ENCODE results near the gene FOXL1. TPM values are rescaled to one million over a fixed set of nuclear protein-coding genes. Genes with fewer than 3 reads are reported as not detected.

Gene FOXL1
- total RNA-seq, 1 experiment from 2014 or later = 9.3 TPM

DNA sequence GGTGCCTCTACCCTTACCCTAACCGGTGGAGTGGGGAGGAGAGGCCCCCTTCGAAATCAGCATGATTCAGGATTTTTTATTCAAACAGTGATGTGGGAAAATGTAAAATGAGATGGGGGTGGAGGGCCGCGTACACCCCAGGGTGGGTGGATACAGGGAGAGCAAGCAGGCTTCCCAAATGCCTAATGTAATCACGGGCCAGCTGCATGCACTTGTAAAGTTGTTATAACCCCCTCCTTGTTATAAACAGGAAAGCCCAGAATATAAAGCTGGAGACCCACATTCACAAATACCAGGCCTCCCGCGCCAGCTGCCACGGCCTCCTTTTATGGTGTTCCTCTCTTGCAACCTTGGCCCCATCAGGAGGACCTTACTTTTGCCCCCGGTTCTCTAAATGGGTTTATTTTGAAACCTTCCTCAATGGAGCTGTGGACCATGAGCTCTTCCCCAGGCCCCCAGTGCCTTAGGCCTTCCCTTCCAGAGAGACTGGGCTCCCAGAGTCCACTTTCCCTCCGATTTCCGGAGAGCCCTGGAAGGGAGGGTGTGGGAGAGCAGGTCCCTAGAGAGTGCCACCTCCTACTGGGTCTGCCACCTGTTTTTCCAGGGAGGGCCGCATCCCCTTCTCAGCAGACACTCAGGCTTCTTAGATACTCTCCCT lies 906 bp upstream of the FOXL1 start:
- DNase-seq (ENCODE audit: low read depth, low spot score) (no peak), ATAC-seq (peak; percentile 9)
- TF ChIP-seq TCF7L2 (IDR thresholded peaks at IDR 0.05; ENCODE audit: low read depth, low read length) (no peak), REST (IDR thresholded peaks at IDR 0.05; ENCODE audit: insufficient read depth in 1 of 2, low read depth in 2 of 2, low read length in 1 of 2) (no peak), POLR2AphosphoS5 (IDR thresholded peaks at IDR 0.05; ENCODE audit: low read depth, low read length) (no peak; the same call in 1 of the 2 replicates), SIN3A (IDR thresholded peaks at IDR 0.05; ENCODE audit: borderline replicate concordance, insufficient read depth, low read depth, low read length) (no peak), CTCF (IDR thresholded peaks at IDR 0.05) (no peak)
- Histone ChIP-seq H3K4me1 (ENCODE audit: control insufficient read depth, insufficient read depth, low read length) (peaks cover 47% of the 10 kb centered on the region), H3K9me3 (ENCODE audit: control insufficient read depth, insufficient read depth, low read depth, low read length) (no peaks in the 10 kb centered on the region), H3K27me3 (ENCODE audit: control insufficient read depth, insufficient read depth, low read length) (no peaks in the 10 kb centered on the region), H3K36me3 (ENCODE audit: control insufficient read depth, insufficient read depth, low read length) (no peaks in the 10 kb centered on the region), H3K4me3 (ENCODE audit: low read depth in 2 of 2, low read length in 2 of 2) (peak overlapping the region; percentile 56 to 73), H3K27ac (ENCODE audit: low read length) (peak overlapping the region; percentile 97)
- no TSS peak for BruUV-seq (replicated peaks)
- in situ Hi-C loops (cut with HindIII; ENCODE audit: low pct_unique_long_range_greater_than_20kb, low sequenced_read_pairs) = no loop called here
- ChIA-PET CTCF (no interaction called here), POLR2A (interaction anchor here (1.0 kb wide), 1 partner anchor 482 kb away, joined by 3 read pairs; no protein-coding TSS in a partner anchor)
- intact Hi-C loops (cut with micrococcal nuclease; ENCODE audit: unreplicated experiment) = no loop called here

DNA sequence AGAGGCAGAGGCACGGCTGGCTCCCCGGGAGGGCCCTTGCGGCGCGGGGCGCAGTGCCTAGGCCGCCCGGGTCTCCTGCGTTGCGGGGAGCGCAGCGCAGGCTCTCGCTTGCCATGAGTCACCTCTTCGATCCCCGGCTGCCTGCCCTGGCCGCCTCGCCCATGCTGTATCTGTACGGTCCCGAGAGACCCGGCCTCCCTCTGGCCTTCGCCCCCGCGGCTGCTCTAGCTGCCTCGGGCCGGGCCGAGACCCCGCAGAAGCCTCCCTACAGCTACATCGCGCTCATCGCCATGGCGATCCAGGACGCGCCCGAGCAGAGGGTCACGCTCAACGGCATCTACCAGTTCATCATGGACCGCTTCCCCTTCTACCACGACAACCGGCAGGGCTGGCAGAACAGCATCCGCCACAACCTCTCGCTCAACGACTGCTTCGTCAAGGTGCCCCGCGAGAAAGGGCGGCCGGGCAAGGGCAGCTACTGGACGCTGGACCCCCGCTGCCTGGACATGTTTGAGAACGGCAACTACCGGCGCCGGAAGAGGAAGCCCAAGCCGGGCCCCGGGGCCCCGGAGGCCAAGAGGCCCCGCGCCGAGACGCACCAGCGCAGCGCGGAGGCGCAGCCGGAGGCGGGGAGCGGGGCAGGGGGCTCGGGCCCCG lies 390 bp downstream of the FOXL1 start:
- TF ChIP-seq SIN3A (IDR thresholded peaks at IDR 0.05; ENCODE audit: borderline replicate concordance, insufficient read depth, low read depth, low read length) (no peak), CTCF (IDR thresholded peaks at IDR 0.05) (no peak), TCF7L2 (IDR thresholded peaks at IDR 0.05; ENCODE audit: low read depth, low read length) (no peak), REST (IDR thresholded peaks at IDR 0.05; ENCODE audit: insufficient read depth in 1 of 2, low read depth in 2 of 2, low read length in 1 of 2) (no peak), POLR2AphosphoS5 (IDR thresholded peaks at IDR 0.05; ENCODE audit: low read depth, low read length) (no peak)
- ATAC-seq = peak; percentile 32
- H3K27ac ChIP-seq (ENCODE audit: low read length) = peak overlapping the region; percentile 97
- ChIA-PET CTCF (no interaction called here), POLR2A (interaction anchor here (1.0 kb wide), 1 partner anchor 481 kb away, joined by 3 read pairs; no protein-coding TSS in a partner anchor)
- no peaks in the 10 kb centered on the region for H3K36me3 ChIP-seq (ENCODE audit: control insufficient read depth, insufficient read depth, low read length)
- in situ Hi-C loops (cut with HindIII; ENCODE audit: low pct_unique_long_range_greater_than_20kb, low sequenced_read_pairs) (no loop called here), intact Hi-C loops (cut with micrococcal nuclease; ENCODE audit: unreplicated experiment) (no loop called here)
- H3K4me3 ChIP-seq (ENCODE audit: low read depth in 2 of 2, low read length in 2 of 2) = peak overlapping the region; percentile 56 to 73
- H3K9me3 ChIP-seq (ENCODE audit: control insufficient read depth, insufficient read depth, low read depth, low read length) = no peaks in the 10 kb centered on the region
- no peaks in the 10 kb centered on the region for H3K27me3 ChIP-seq (ENCODE audit: control insufficient read depth, insufficient read depth, low read length)
- no TSS peak for BruUV-seq (replicated peaks)
- no peak for DNase-seq (ENCODE audit: low read depth, low spot score)
- H3K4me1 ChIP-seq (ENCODE audit: control insufficient read depth, insufficient read depth, low read length) = peaks cover 47% of the 10 kb centered on the region
